Activated CD4-positive, alpha-beta memory T cell treated with anti-CD3 and anti-CD28 coated beads, Interleukin-2, amount 10 ng/mL, durations not matched to agents 7 days and 5 days (primary cell): ENCODE data around the gene DNAJC4. TPM values are rescaled to one million over a fixed set of nuclear protein-coding genes. Genes with fewer than 3 reads are reported as not detected.
A peak's percentile ranks its signal among the peaks of the same experiment; 100 is the strongest.

Experiments used
- CTCF ChIA-PET: fragments of 350-600 bp; sonication (Branson Sonifier 250); formaldehyde crosslinking; loops from one replicate; lab custom pipeline; 2021; ENCODE audit warnings: antibody characterized with exemption, inconsistent platforms; lab: Charles Lee
- POLR2A ChIA-PET: fragments of 350-600 bp; sonication (Branson Sonifier 250); formaldehyde crosslinking; loops from one replicate; lab custom pipeline; 2021; ENCODE audit warnings: antibody characterized with exemption; lab: Charles Lee
- DNase-seq: peaks from one replicate; pipeline ENCODE4 v3.0.0-alpha.2; 2020
- H3K27ac Mint-ChIP-seq: one replicate; pipeline ENCODE4 v1.8.0; 2021; ENCODE audit warnings: mild to moderate bottlenecking, mixed read lengths
- H3K27me3 Mint-ChIP-seq: one replicate; pipeline ENCODE4 v1.8.0; 2021; ENCODE audit warnings: mixed read lengths
- H3K36me3 Mint-ChIP-seq: one replicate; pipeline ENCODE4 v1.8.0; 2021; ENCODE audit warnings: low read depth, mixed read lengths
- H3K4me1 Mint-ChIP-seq: one replicate; pipeline ENCODE4 v1.8.0; 2021; ENCODE audit warnings: mixed read lengths
- H3K4me3 Mint-ChIP-seq: one replicate; pipeline ENCODE4 v1.8.0; 2021; ENCODE audit warnings: mild to moderate bottlenecking, mixed read lengths
- H3K9me3 Mint-ChIP-seq: one replicate; pipeline ENCODE4 v1.8.0; 2021; ENCODE audit warnings: mixed read lengths
- total RNA-seq, 2 experiments: library from RNA; stranded (reverse); gene quantifications; one replicate each; pipeline ENCODE4 v1.2.3, GENCODE V29; 2021

DNAJC4 gene
- total RNA-seq, 2 experiments from 2014 or later: 40.8 to 42.0 TPM

GRCh38 chr11:64208796-64209562 is 21.4 kb upstream of the DNAJC4 start:
- Mint-ChIP-seq H3K4me3 (peak overlapping the region; percentile 51), H3K4me1 (peaks cover 58% of the 10 kb centered on the region), H3K36me3 (peaks cover 77% of the 10 kb centered on the region), H3K9me3 (no peaks in the 10 kb centered on the region), H3K27me3 (no peaks in the 10 kb centered on the region), H3K27ac (peak overlapping the region; percentile 96)
- ChIA-PET POLR2A (interaction anchor here (1.1 to 11.9 kb wide), 10 partner anchors 12 to 343 kb away, joined by 3 to 275 read pairs (median 48); partner anchors contain the start of genes CATSPERZ, DNAJC4, ESRRA and FKBP2), CTCF (interaction anchor here (5.4 to 7.0 kb wide), 2 partner anchors 23 to 94 kb away, joined by 71 to 154 read pairs; partner anchors contain the start of genes CATSPERZ, ESRRA and STIP1)
- no peak for DNase-seq

GRCh38 chr11:64209563-64209843 is 20.8 kb upstream of the DNAJC4 start:
- H3K9me3 Mint-ChIP-seq: no peaks in the 10 kb centered on the region
- no peak overlapping the region for H3K4me3 Mint-ChIP-seq
- POLR2A ChIA-PET: interaction anchor here (1.2 to 11.9 kb wide), 4 partner anchors 11 to 61 kb away, joined by 3 to 275 read pairs (median 180); partner anchors contain the start of genes NUDT22, STIP1 and TRPT1
- H3K36me3 Mint-ChIP-seq: peaks cover 74% of the 10 kb centered on the region
- H3K27ac Mint-ChIP-seq: peak overlapping the region; percentile 96
- no peak for DNase-seq
- H3K27me3 Mint-ChIP-seq: no peaks in the 10 kb centered on the region
- peaks cover 53% of the 10 kb centered on the region for H3K4me1 Mint-ChIP-seq
- CTCF ChIA-PET: no interaction called here

- Mint-ChIP-seq H3K4me3 (no peak overlapping the region), H3K36me3 (peaks cover 77% of the 10 kb centered on the region), H3K27me3 (no peaks in the 10 kb centered on the region), H3K27ac (no peak overlapping the region), H3K4me1 (peaks cover 49% of the 10 kb centered on the region), H3K9me3 (no peaks in the 10 kb centered on the region)
- ChIA-PET POLR2A (interaction anchor here (0.5 to 11.9 kb wide), 6 partner anchors 10 to 91 kb away, joined by 3 to 275 read pairs (median 8); partner anchors contain the start of genes FKBP2, NUDT22, STIP1 and TRPT1), CTCF (interaction anchor here (0.8 kb wide), 1 partner anchor 61 kb away, joined by 4 read pairs; no protein-coding TSS in a partner anchor)
- no peak for DNase-seq
These were observed 19.9 kb upstream of the DNAJC4 start for GRCh38 chr11:64210301-64211020.

GRCh38 chr11:64211181-64211872 is 19.0 kb upstream of the DNAJC4 start:
- CTCF ChIA-PET: interaction anchor here (0.8 kb wide), 1 partner anchor 15 kb away, joined by 3 read pairs; the partner anchor contains the start of genes NUDT22 and TRPT1
- DNase-seq: no peak
- H3K4me1 Mint-ChIP-seq: peaks cover 40% of the 10 kb centered on the region
- no peaks in the 10 kb centered on the region for H3K9me3 Mint-ChIP-seq
- POLR2A ChIA-PET: interaction anchor here (1.3 to 11.9 kb wide), 5 partner anchors 9 to 59 kb away, joined by 3 to 275 read pairs (median 11); partner anchors contain the start of genes FKBP2, NUDT22, STIP1 and TRPT1
- H3K4me3 Mint-ChIP-seq: no peak overlapping the region
- H3K27me3 Mint-ChIP-seq: no peaks in the 10 kb centered on the region
- peaks cover 70% of the 10 kb centered on the region for H3K36me3 Mint-ChIP-seq
- no peak overlapping the region for H3K27ac Mint-ChIP-seq

- Mint-ChIP-seq H3K27ac (no peak overlapping the region), H3K9me3 (no peaks in the 10 kb centered on the region), H3K27me3 (no peaks in the 10 kb centered on the region), H3K36me3 (peaks cover 50% of the 10 kb centered on the region), H3K4me1 (peaks cover 13% of the 10 kb centered on the region), H3K4me3 (no peak overlapping the region)
- ChIA-PET POLR2A (interaction anchor here (14.6 kb wide), 1 partner anchor 9 kb away, joined by 275 read pairs; the partner anchor contains the start of gene FERMT3), CTCF (interaction anchor here (0.7 to 1.5 kb wide), 5 partner anchors 12 to 551 kb away, joined by 3 to 5 read pairs (median 4); partner anchors contain the start of gene STIP1)
- DNase-seq: no peak
These were observed 13.5 kb upstream of the DNAJC4 start for GRCh38 chr11:64216879-64217278.

GRCh38 chr11:64218628-64219353 is 11.6 kb upstream of the DNAJC4 start:
- peaks cover 6% of the 10 kb centered on the region for H3K4me1 Mint-ChIP-seq

GRCh38 chr11:64219354-64219684 is 11.0 kb upstream of the DNAJC4 start:
- Mint-ChIP-seq H3K27me3 (no peaks in the 10 kb centered on the region), H3K27ac (no peak overlapping the region), H3K9me3 (no peaks in the 10 kb centered on the region), H3K4me1 (peaks cover 8% of the 10 kb centered on the region), H3K36me3 (peaks cover 32% of the 10 kb centered on the region), H3K4me3 (no peak overlapping the region)
- ChIA-PET POLR2A (interaction anchor here (1.1 to 14.6 kb wide), 2 partner anchors 11 to 14 kb away, joined by 4 to 275 read pairs; partner anchors contain the start of gene FERMT3), CTCF (no interaction called here)
- DNase-seq: no peak

More at GRCh38 chr11:64218628-64219353, 11.6 kb upstream of the DNAJC4 start:
- ChIA-PET CTCF (no interaction called here), POLR2A (interaction anchor here (1.1 to 14.6 kb wide), 2 partner anchors 11 to 15 kb away, joined by 4 to 275 read pairs; partner anchors contain the start of gene FERMT3)
- Mint-ChIP-seq H3K36me3 (peaks cover 37% of the 10 kb centered on the region), H3K9me3 (no peaks in the 10 kb centered on the region), H3K27ac (no peak overlapping the region), H3K27me3 (no peaks in the 10 kb centered on the region), H3K4me3 (no peak overlapping the region)
- DNase-seq: no peak

- no peaks in the 10 kb centered on the region for H3K9me3 Mint-ChIP-seq
- ChIA-PET POLR2A (interaction anchor here (14.6 kb wide), 1 partner anchor 12 kb away, joined by 275 read pairs; the partner anchor contains the start of gene FERMT3), CTCF (no interaction called here)
- no peak for DNase-seq
- no peak overlapping the region for H3K4me3 Mint-ChIP-seq
- H3K27me3 Mint-ChIP-seq: no peaks in the 10 kb centered on the region
- peaks cover 32% of the 10 kb centered on the region for H3K36me3 Mint-ChIP-seq
- peaks cover 10% of the 10 kb centered on the region for H3K4me1 Mint-ChIP-seq
- no peak overlapping the region for H3K27ac Mint-ChIP-seq
These were observed 10.6 kb upstream of the DNAJC4 start for GRCh38 chr11:64219755-64220154.

GRCh38 chr11:64220271-64220670 is 10.1 kb upstream of the DNAJC4 start:
- H3K4me3 Mint-ChIP-seq: no peak overlapping the region

GRCh38 chr11:64220798-64221197 is 9.6 kb upstream of the DNAJC4 start:
- H3K9me3 Mint-ChIP-seq: no peaks in the 10 kb centered on the region
- H3K36me3 Mint-ChIP-seq: peaks cover 29% of the 10 kb centered on the region
- no peak overlapping the region for H3K27ac Mint-ChIP-seq
- H3K4me1 Mint-ChIP-seq: peaks cover 13% of the 10 kb centered on the region
- POLR2A ChIA-PET: interaction anchor here (1.6 to 14.6 kb wide), 2 partner anchors 13 to 35 kb away, joined by 4 to 275 read pairs; partner anchors contain the start of genes FERMT3 and STIP1
- CTCF ChIA-PET: no interaction called here
- no peak overlapping the region for H3K4me3 Mint-ChIP-seq
- no peak for DNase-seq
- no peaks in the 10 kb centered on the region for H3K27me3 Mint-ChIP-seq

More at GRCh38 chr11:64220271-64220670, 10.1 kb upstream of the DNAJC4 start:
- no peaks in the 10 kb centered on the region for H3K9me3 Mint-ChIP-seq
- no peak overlapping the region for H3K27ac Mint-ChIP-seq
- CTCF ChIA-PET: no interaction called here
- POLR2A ChIA-PET: interaction anchor here (1.6 to 14.6 kb wide), 2 partner anchors 12 to 34 kb away, joined by 4 to 275 read pairs; partner anchors contain the start of genes FERMT3 and STIP1
- H3K27me3 Mint-ChIP-seq: no peaks in the 10 kb centered on the region
- peaks cover 11% of the 10 kb centered on the region for H3K4me1 Mint-ChIP-seq
- DNase-seq: no peak
- H3K36me3 Mint-ChIP-seq: peaks cover 31% of the 10 kb centered on the region

- Mint-ChIP-seq H3K4me1 (peaks cover 22% of the 10 kb centered on the region), H3K36me3 (peaks cover 27% of the 10 kb centered on the region), H3K27ac (no peak overlapping the region), H3K9me3 (no peaks in the 10 kb centered on the region), H3K4me3 (no peak overlapping the region), H3K27me3 (no peaks in the 10 kb centered on the region)
- ChIA-PET CTCF (no interaction called here), POLR2A (interaction anchor here (1.2 to 14.6 kb wide), 6 partner anchors 13 to 95 kb away, joined by 4 to 275 read pairs (median 10); partner anchors contain the start of genes FERMT3, FKBP2, PPP1R14B and PRDX5)
- no peak for DNase-seq
These were observed 7.7 kb upstream of the DNAJC4 start for GRCh38 chr11:64222651-64223000.
